GM19240 (cell line): ENCODE data around the gene RALY.
"Not testable (repeated sequence)": the region's sequence is repeated elsewhere in the genome, so short reads cannot be mapped to it uniquely, and the experiment has no call there.

ENCODE experiments used
- DNase-seq: peaks from one replicate; pipeline ENCODE4 v3.0.0; 2011; ENCODE audit warnings: low spot score; ENCODE audit not compliant: insufficient read length

The RALY gene

GRCh38 chr20:34104059-34104458, 110.3 kb downstream of the RALY start:
- DNase-seq: no peak

GRCh38 chr20:34105978-34106675, 112.4 kb downstream of the RALY start:
- no peak for DNase-seq

- no peak for DNase-seq
Measured at GRCh38 chr20:34108616-34109174, 115.0 kb downstream of the RALY start.

- no peak for DNase-seq
Measured at GRCh38 chr20:34109442-34109841, 115.7 kb downstream of the RALY start.

- DNase-seq: no peak
Measured at GRCh38 chr20:34110025-34110744, 116.5 kb downstream of the RALY start.

- no peak for DNase-seq
Measured at GRCh38 chr20:34110745-34111641, 117.3 kb downstream of the RALY start.

- DNase-seq: peak; percentile 95
Measured at GRCh38 chr20:34111702-34112599, 118.2 kb downstream of the RALY start, which contains the start of gene EIF2S2. TSS of gene EIF2S2 (minus strand) at chr20:34112243. CDS start at chr20:34112110, 133 bp downstream.

- DNase-seq: no peak
Measured at GRCh38 chr20:34112600-34113101, 118.9 kb downstream of the RALY start.

GRCh38 chr20:34114809-34115208, 121.1 kb downstream of the RALY start:
- DNase-seq: no peak

- DNase-seq: no peak
Measured at GRCh38 chr20:34115232-34115631, 121.5 kb downstream of the RALY start.

GRCh38 chr20:34120213-34120612, 126.5 kb downstream of the RALY start:
- DNase-seq: no peak

- DNase-seq: no peak
Measured at GRCh38 chr20:34122274-34122980, 128.7 kb downstream of the RALY start.

GRCh38 chr20:34123309-34123708, 129.6 kb downstream of the RALY start:
- DNase-seq: no peak

- DNase-seq: peak; percentile 33
Measured at GRCh38 chr20:34124469-34125249, 130.9 kb downstream of the RALY start.

- DNase-seq: no peak
Measured at GRCh38 chr20:34127792-34128191, 134.1 kb downstream of the RALY start.

- peak; percentile 71 for DNase-seq
Measured at GRCh38 chr20:34129518-34130162, 135.9 kb downstream of the RALY start.

- no peak for DNase-seq
Measured at GRCh38 chr20:34131491-34131890, 137.8 kb downstream of the RALY start.

GRCh38 chr20:34132491-34132890, 138.8 kb downstream of the RALY start:
- not testable (repeated sequence) for DNase-seq
